ENCODE measurements around the gene INPP5D.

DNA sequence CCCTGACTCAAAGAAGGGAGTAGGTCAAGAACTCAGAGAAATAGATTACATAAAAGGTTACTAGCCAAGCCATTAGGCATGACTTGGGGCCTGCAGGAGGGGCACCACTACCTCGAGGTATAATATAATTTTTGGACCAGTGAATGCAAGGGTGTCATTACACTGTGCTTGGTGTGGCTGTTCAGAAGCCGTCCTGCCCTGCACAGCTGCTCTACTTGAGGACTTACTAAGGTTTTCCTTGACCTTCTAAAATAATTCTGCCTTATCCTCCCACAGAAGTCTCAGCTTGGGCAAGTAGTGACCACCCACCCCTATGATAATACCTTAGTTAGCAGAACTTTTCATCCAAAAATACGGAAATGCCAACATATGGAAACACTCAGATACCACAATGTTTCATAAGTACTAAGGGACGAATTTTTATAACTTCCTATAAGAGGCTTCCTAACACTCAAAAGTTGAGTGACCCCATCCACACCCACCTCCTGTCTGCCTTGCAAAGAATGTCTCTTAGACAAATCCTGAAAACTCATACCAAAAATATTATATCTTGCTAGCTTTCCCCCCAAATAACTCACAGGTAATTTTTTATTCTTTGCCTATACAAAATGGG is 173.6 kb downstream of the INPP5D start:
- TF ChIP-seq EP300 (IDR thresholded peaks at IDR 0.05; ENCODE audit: low read depth) (no peak), CTCF (IDR thresholded peaks at IDR 0.05) (no peak), POLR2AphosphoS5 (IDR thresholded peaks at IDR 0.05) (no peak)

All from transverse colon (tissue), 4 donors.